ENCODE results near the gene GGT6.
A peak's percentile ranks its signal among the peaks of the same experiment; 100 is the strongest.

The GGT6 gene

DNA sequence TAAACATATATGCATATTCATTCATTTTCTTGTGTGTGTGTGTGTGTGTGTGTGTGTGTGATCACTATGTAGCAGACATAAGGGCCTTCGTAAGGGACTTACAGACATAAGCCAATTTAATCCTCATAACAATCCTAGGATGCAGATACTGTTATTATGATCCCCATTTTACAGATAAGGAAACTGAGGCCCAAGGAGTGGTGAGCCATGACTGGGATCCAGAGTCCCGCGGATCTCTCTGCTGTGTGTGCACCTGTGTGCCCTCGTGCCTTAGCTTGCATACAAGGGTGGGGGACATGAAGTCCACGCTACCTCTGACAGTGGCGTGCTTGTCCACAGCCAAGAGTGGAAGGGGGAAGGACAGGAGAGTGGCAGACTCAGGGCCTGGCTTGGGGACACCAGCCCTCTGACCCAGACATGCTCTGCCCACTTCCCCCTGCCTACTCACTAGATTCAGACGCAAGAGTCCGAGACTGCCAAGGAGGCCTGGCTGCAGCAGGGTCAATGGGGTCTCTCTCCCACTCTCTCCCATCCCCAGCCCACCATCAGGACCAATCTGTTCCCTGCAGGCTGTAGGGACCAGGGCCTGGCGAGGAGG, 14.2 kb upstream of the GGT6 start:
- DNase-seq (ENCODE audit: low spot score), result no peak

DNA sequence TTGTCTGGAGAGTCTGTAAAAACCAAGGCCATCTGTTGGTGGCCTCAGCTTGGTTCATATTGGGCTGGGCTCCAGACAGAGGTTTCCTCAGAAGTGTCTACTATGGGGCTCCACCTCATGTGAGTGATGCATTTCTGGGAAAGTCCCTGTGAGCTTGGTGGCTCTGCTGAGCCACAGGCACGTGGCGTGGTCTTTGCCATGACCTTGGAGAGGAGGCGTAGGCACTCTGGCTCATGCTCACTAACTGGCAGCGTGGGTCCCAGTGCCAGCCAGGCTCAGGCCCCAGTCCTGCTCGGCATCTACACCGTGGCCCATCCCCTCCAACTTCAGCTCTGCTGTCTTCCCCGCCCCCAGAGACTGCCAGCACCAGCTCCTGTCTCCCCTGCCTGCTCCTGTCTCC, 13.3 kb upstream of the GGT6 start:
- DNase-seq (ENCODE audit: low spot score), result no peak

- no peak for DNase-seq (ENCODE audit: low spot score)
Observed at GRCh38 chr17:4573115-4573514, 12.7 kb upstream of the GGT6 start.

DNA sequence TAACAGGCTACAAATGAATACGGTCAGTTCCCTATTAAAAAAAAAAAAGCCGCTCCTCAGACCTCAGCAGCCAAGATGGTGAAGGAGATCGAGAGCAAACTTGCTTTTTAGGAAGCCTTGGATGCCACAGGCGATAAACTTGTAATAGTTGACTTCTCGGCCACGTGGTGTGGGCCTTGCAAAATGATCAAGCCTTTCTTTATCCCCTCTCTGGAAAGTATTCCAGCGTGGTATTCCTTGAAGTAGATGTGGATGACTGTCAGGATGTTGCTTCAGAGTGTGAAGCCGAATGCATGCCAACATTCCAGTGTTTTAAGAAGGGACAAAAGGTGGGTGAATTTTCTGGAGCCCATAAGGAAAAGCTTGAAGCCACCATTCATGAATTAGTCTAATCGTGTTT, 11.8 kb upstream of the GGT6 start:
- no peak for DNase-seq (ENCODE audit: low spot score)

DNA sequence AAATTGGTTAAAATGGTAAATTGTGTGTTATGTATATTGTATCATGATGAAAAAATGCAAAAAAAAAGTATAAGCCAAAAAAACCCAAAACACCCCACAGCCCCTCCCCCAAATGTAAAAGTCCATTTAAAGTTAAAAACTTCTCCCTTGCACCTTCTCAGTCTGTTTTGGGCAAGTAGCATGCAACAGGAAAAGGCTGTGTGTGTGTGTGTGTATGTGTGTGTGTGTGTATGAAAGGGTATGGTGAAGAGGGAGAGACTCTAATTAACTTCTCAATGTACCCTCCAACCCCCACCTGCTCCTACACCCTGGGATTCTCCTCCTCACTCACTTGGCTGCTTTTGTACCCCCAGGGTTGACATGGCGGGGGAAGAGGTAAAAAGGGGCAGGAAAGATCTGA, 9.2 kb upstream of the GGT6 start:
- DNase-seq (ENCODE audit: low spot score), result no peak

GRCh38 chr17:4566785-4567184, 6.4 kb upstream of the GGT6 start:
- peak; percentile 83 for DNase-seq (ENCODE audit: low spot score)

- DNase-seq (ENCODE audit: low spot score), result peak; percentile 87
Observed at GRCh38 chr17:4565209-4566141, 5.1 kb upstream of the GGT6 start.

DNA sequence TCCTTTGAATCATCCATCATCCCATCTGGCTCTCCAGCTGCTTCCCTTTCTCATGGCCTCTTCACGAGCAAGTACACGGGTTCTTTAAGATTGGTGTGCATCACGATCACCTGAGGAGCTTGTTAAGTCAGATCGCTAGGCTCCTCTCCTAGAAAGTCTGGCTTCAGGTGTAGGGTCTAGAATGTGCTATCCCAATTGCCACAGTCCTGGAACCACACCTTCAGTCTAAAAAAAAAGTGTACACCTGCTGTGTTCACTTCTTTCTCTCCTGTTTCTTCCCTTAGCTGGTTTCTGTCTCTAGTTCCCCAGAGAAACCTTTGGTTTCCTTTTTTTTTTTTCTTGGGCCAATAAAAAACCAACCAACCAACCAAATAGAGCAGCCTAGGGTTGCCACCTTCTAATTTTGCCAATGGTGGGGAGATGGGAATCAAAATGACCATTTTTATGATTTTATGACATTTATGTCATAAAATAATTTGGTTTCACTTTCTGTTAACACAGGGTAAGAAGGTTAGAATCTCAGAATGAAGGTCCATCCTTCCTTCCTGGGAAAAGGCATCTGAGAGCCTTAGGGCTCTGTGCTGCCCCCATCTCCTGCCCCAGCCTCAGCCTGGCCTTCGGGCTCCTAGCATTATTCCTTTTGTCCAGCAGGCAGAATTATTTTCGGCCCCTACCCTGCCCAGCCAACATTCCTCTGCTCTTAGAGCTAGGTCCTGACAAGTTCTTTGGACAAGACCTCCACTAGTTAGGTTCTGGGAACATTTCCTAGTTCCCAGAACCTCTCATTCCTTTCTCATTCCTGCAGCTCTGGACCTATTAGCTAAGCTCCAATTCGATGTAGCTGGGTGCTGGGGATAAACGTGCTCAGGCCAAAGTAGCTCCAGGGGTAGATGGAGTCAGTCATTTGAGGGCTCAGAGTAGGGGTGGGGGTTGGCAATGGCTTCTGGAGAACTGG, 1.9 kb upstream of the GGT6 start:
- no peak for DNase-seq (ENCODE audit: low spot score)

DNA sequence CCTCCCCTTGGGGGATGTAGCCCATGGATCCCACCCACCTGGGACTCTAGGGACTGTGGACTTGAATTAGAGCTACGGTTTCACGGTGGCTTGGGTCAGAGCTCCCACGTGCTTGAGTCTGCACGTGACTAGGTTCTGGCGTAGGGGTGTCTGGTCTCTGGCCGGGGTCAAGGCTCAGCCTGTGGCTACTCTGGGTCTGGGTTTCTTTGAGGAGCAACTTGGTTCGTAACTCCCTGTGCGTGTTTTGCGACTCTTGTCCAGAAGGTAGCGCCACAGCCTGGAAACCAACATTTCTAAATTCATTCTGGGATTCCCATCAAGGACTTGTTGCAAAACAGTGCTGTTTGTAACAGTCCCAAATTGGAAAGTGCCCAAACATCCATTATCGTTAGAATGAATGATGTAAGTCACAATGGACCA, 470 bp upstream of the GGT6 start:
- DNase-seq (ENCODE audit: low spot score), result no peak

DNA sequence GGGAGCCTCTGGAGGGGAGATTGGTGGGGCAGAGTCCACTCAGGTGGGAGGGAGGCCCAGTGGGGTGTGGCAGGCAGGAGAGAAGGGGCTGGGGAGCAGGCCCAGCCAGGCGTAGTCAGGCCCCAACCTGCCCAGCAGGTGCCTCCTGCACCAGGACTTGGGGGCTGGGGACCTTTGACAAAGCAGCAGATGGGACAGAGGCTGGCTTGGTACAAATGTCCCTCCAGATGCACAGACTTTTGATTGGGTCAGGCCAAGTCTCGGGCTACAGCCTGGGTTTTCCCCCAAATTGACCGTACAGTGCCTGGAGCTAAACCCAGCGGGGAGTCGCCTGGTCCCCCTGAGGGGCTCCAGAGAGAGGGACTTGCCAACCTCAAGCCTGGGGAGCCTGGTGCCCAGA, 411 bp downstream of the GGT6 start:
- no peak for DNase-seq (ENCODE audit: low spot score)

DNA sequence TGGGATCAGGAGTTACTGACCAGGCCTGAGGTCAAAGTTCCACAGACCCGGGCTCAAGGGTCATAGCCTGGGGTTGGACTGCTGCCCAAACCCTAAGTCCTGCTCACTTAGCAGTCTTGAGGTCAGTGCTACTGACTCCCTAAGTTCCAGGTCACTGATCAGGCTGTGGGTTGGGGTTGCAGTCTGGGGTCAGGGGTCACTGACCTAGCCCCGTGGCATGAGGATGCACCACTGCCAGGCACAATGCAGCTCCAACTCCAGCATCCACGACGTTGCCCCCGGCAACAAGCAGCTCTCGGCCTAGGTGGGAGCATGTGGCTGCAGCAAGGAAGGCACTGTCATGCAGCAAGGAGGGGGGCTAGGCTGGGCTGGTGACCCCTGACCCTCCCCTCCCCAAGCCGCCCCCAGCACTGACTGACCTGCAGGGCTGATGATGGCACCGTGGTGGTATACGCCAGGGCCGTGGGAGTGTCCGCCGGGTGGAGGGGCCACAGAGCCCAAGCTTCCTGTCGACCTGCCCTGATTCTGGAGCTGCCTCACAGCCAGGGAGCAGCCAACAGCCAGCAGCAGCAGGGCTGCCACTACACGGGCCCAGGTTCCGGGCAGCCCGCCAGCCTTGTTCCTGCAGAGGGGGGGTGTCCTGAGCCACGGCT, 1.1 kb downstream of the GGT6 start:
- DNase-seq (ENCODE audit: low spot score), result no peak

- no peak for DNase-seq (ENCODE audit: low spot score)
Observed at GRCh38 chr17:4558347-4558971, 1.9 kb downstream of the GGT6 start.

GRCh38 chr17:4557626-4558346, 2.6 kb downstream of the GGT6 start:
- no peak for DNase-seq (ENCODE audit: low spot score)

DNA sequence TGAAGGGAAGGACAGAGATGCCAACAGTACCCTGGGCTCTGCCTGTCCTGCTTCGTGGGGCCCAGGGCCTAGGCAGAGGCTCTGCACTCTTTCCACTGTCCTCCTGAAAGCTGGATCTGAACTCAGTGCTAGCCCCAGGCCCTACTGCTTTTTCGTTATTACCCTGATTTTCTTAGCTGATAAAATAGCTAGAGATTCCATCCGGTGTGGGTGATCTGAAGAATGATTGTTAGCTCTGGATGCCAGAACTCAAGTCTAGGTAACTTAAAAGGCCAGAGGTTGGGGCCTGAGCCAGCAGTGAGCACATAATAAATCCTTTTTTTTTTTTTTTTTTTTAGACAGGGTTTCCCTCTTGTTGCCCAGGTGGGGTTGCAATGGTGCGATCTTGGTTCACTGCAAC, 3.4 kb downstream of the GGT6 start:
- no peak for DNase-seq (ENCODE audit: low spot score)

- DNase-seq (ENCODE audit: low spot score), result no peak
Observed at GRCh38 chr17:4555873-4556759, 4.3 kb downstream of the GGT6 start.

GRCh38 chr17:4554997-4555799, 5.2 kb downstream of the GGT6 start, which contains the start of gene MYBBP1A:
Gene MYBBP1A, minus strand, starts transcription at chr17:4555384. Its CDS starts 60 bp downstream, at chr17:4555324.
- peak; percentile 96 for DNase-seq (ENCODE audit: low spot score)

GRCh38 chr17:4554441-4554996, 5.9 kb downstream of the GGT6 start:
- DNase-seq (ENCODE audit: low spot score), result no peak

DNA sequence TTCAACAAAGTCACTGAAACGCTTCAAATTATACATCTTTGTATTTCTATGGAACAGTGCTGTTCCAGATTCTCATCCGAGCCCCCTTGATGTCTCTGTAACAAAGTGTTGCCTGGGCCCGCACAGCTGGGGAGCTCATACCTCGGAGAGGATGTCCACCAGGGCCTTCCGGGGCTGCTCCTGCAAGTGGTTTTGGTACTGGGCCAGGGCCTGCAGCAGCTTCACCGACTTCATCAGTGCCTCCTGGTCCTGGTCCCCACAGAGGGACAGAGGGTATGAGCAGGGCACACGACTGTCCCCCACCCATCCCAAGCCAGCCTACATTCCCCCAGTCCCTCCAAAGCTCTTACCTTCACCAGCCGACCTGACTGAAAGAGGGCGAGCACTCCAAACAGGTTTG, 6.7 kb downstream of the GGT6 start:
- DNase-seq (ENCODE audit: low spot score), result no peak
